GM10248 (cell line): Measurements from ENCODE around the gene IDH2.

ENCODE experiments used
- CTCF ChIA-PET: fragments of 300-600 bp; sonication (Branson Sonifier 250); formaldehyde crosslinking; extraction: SDS; loops from one replicate; lab custom pipeline; 2021; ENCODE audit warnings: antibody characterized with exemption; lab: Yijun Ruan, JAX
- POLR2A ChIA-PET: fragments of 350-650 bp; sonication (Branson Sonifier 250); formaldehyde crosslinking; extraction: SDS; loops from one replicate; lab custom pipeline; 2020; ENCODE audit warnings: antibody characterized with exemption; lab: Yijun Ruan, JAX
- DNase-seq: peaks from one replicate; pipeline ENCODE4 v3.0.0; 2012; ENCODE audit errors: extremely low spot score
- CTCF ChIP-seq: IDR thresholded peaks from 2 replicates; pipeline ENCODE4 v1.5.1; 2012; ENCODE audit warnings: mild to moderate bottlenecking, low read depth; ENCODE audit errors: extremely low read depth, missing control alignments, control extremely low read depth

The IDH2 gene

DNA sequence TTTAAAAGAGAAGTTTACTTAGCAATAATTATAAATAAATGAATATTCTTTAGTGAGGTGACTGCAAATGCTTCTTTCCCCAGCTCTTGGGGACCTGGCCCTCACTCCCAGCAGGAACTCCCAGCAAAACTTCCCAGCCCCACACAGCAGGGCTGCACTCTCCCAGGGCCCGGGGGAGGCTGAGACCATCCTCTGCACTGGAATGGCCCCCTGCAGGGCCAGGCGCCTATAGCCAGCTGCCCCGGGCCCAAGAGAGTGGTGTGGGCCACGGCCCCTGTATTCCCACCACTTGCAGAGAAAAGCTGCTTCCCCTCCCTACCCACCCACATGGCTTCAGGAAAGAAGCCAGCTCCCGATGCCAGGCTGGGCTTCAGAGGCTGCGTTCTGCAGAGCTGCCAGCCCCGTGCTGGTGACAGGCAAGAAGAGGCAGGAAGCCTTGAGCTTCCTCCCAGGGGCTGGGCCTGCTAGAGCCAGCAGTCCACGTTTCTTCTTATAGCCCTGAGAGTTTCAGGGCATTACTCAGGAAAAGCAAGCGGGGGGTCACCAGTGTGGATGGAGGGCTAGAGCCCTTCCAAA lies 20.0 kb downstream of the IDH2 start:
- TF ChIP-seq CTCF = no peak
- ChIA-PET POLR2A (no interaction called here), CTCF (interaction anchor here (2.0 to 2.7 kb wide), 2 partner anchors 11 to 207 kb away, joined by 5 to 14 read pairs; no protein-coding TSS in a partner anchor)
- no peak for DNase-seq

GRCh38 chr15:90080818-90081393 lies 21.4 kb downstream of the IDH2 start:
- ChIA-PET POLR2A (no interaction called here), CTCF (interaction anchor here (2.0 to 2.4 kb wide), 3 partner anchors 10 to 206 kb away, joined by 5 to 7 read pairs (median 7); no protein-coding TSS in a partner anchor)
- TF ChIP-seq CTCF = no peak
- no peak for DNase-seq

DNA sequence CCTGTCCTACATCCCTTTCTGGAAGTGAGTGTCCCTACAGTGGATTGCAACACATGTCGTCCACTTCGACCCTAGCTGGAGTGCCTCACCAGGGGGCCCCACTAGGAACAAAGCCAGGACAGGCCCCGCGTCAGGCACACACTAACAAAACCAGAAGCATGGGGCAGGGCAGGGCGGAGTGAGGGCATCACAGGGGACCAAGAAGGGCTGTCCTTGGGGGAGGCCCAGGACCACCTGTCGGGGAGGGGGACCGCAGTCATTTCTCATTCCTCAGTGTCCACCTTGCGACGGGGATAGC lies 21.9 kb downstream of the IDH2 start:
- DNase-seq = no peak
- CTCF ChIA-PET = interaction anchor here (1.9 to 2.4 kb wide), 4 partner anchors 10 to 205 kb away, joined by 5 to 11 read pairs (median 7); no protein-coding TSS in a partner anchor
- no peak for TF ChIP-seq CTCF
- POLR2A ChIA-PET = no interaction called here

GRCh38 chr15:90079619-90080457 lies 22.4 kb downstream of the IDH2 start:
- no peak for DNase-seq
- ChIA-PET POLR2A (no interaction called here), CTCF (interaction anchor here (1.0 to 2.4 kb wide), 7 partner anchors 9 to 205 kb away, joined by 3 to 11 read pairs (median 5); no protein-coding TSS in a partner anchor)
- TF ChIP-seq CTCF = no peak

- ChIA-PET CTCF (interaction anchor here (1.0 to 2.4 kb wide), 7 partner anchors 8 to 204 kb away, joined by 3 to 11 read pairs (median 4); no protein-coding TSS in a partner anchor), POLR2A (no interaction called here)
- DNase-seq = no peak
- TF ChIP-seq CTCF = no peak
These were observed 23.3 kb downstream of the IDH2 start for GRCh38 chr15:90078965-90079364.

DNA sequence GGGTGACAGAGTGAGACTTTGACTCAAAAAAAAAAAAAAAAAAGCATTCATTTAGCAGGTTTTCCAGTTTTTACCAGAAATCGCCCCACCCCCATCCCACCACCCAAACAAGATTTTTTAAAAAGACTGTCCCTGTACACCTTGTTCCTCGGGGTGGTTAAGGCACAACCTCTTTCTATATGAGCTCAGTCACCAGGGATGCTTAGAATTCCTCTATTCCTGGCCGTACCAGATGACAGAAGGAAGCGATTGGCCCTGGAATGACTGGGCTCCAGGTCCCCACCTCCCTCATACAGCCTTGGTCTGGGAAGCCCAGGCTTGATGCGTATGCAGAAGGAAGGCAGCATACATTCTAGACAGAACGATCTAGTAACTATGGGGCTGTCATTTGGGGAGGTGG lies 25.6 kb downstream of the IDH2 start:
- no peak for DNase-seq
- ChIA-PET POLR2A (no interaction called here), CTCF (interaction anchor here (1.0 to 3.3 kb wide), 4 partner anchors 9 to 316 kb away, joined by 3 to 18 read pairs (median 6); no protein-coding TSS in a partner anchor)
- TF ChIP-seq CTCF = no peak
